NCI-H2029 treated with DMSO at 0.1 percent for 48 hours (cell line): ENCODE results near the gene DUSP22.
"Not testable (repeated sequence)": the region's sequence is repeated elsewhere in the genome, so short reads cannot be mapped to it uniquely, and the experiment has no call there.

Source experiments
- DNase-seq: peaks from one replicate; lab custom pipeline; 2025; lab: John Stamatoyannopoulos, UW

The DUSP22 gene

GRCh38 chr6:280775-281468, 11.4 kb upstream of the DUSP22 start:
- DNase-seq: no peak

- DNase-seq: no peak
These were observed 10.7 kb upstream of the DUSP22 start for GRCh38 chr6:281469-282103.

- DNase-seq: no peak
These were observed 10.0 kb upstream of the DUSP22 start for GRCh38 chr6:282177-282866.

- no peak for DNase-seq
These were observed 9.3 kb upstream of the DUSP22 start for GRCh38 chr6:282867-283416.

- no peak for DNase-seq
These were observed 7.8 kb upstream of the DUSP22 start for GRCh38 chr6:284486-284885.

GRCh38 chr6:285030-285771, 7.1 kb upstream of the DUSP22 start:
- no peak for DNase-seq

- DNase-seq: not testable (repeated sequence)
These were observed 6.4 kb upstream of the DUSP22 start for GRCh38 chr6:285902-286301.

- no peak for DNase-seq
These were observed 5.4 kb upstream of the DUSP22 start for GRCh38 chr6:286681-287488.

- DNase-seq: no peak
These were observed 4.8 kb upstream of the DUSP22 start for GRCh38 chr6:287489-287860.

- no peak for DNase-seq
These were observed 3.4 kb upstream of the DUSP22 start for GRCh38 chr6:288866-289265.

- DNase-seq: no peak
These were observed 2.0 kb upstream of the DUSP22 start for GRCh38 chr6:290111-290922.

GRCh38 chr6:291204-291696, 1.0 kb upstream of the DUSP22 start:
- DNase-seq: no peak

GRCh38 chr6:292506-293192, 362 bp downstream of the DUSP22 start:
- no peak for DNase-seq

- no peak for DNase-seq
These were observed 1.2 kb downstream of the DUSP22 start for GRCh38 chr6:293193-294174.

- DNase-seq: no peak
These were observed 2.6 kb downstream of the DUSP22 start for GRCh38 chr6:294656-295565.

GRCh38 chr6:296151-297122, 4.2 kb downstream of the DUSP22 start:
- no peak for DNase-seq
